Right lobe of liver (tissue), 4 donors: Measurements from ENCODE around the gene PTPRD.

Experiments used
- POLR2A ChIP-seq: fragments of 450-650 bp; IDR thresholded peaks from one replicate; pipeline ENCODE4 v1.6.1; 2017; ENCODE audit warnings: antibody characterized with exemption, mild to moderate bottlenecking
- TF ChIP-seq, protein P1 (sequence below), 4 donors: fragments of 200-600 bp in 3 of 4; fragments of 450-650 bp in 1 of 4; IDR thresholded peaks; one replicate each; pipeline versions ENCODE4 v1.5.1 to v1.8.0; 2016 to 2022; ENCODE audit warnings: antibody characterized with exemption in 4 of 4, mild to moderate bottlenecking in 2 of 4
- donor health status: DM: no; HTN: no; CAD: no.
- donor health status: DM: no; HTN: no; CAD: no.
- donor health status: DM: no; HTN: yes; CAD: no.

DNA sequence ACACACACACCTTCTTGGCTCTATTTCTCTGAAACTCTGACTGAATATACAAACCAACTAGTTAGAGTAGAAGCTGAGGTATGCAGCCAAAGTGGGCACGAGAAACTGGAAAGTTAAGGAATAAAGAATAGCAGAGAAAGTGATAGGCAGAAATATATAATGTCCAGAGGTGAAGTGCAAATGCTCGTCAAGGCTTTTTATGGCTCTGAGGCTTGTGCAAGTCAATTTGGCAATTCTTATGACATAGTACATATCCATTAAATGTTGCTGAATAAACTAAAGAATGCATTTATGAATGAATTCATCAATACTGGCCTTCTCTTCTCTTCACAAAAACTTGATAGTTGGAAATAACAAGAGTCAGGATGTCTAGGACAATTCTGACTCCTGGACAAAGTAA is 2323.1 kb downstream of the PTPRD start:
- TF ChIP-seq, protein P1, sequence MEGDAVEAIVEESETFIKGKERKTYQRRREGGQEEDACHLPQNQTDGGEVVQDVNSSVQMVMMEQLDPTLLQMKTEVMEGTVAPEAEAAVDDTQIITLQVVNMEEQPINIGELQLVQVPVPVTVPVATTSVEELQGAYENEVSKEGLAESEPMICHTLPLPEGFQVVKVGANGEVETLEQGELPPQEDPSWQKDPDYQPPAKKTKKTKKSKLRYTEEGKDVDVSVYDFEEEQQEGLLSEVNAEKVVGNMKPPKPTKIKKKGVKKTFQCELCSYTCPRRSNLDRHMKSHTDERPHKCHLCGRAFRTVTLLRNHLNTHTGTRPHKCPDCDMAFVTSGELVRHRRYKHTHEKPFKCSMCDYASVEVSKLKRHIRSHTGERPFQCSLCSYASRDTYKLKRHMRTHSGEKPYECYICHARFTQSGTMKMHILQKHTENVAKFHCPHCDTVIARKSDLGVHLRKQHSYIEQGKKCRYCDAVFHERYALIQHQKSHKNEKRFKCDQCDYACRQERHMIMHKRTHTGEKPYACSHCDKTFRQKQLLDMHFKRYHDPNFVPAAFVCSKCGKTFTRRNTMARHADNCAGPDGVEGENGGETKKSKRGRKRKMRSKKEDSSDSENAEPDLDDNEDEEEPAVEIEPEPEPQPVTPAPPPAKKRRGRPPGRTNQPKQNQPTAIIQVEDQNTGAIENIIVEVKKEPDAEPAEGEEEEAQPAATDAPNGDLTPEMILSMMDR (IDR thresholded peaks at IDR 0.05) = no peak
- TF ChIP-seq POLR2A = no peak
